ES-I3 (cell line): ENCODE data around the gene SNX7.

Experiments
- H3K36me3 ChIP-seq: 2 replicates; pipeline ENCODE4 v1.6.1; 2013; ENCODE audit warnings: mild to moderate bottlenecking, low read length, control low read depth, moderate library complexity; ENCODE audit not compliant: insufficient read depth
- H3K4me1 ChIP-seq: 2 replicates; pipeline ENCODE4 v1.6.1; 2013; ENCODE audit warnings: mild to moderate bottlenecking, control low read depth, low read length; ENCODE audit not compliant: insufficient read depth
- H3K9ac ChIP-seq: 2 replicates; pipeline ENCODE4 v1.6.1; 2013; ENCODE audit warnings: low read depth, mild to moderate bottlenecking, low read length, moderate library complexity
- H3K9me3 ChIP-seq: 2 replicates; pipeline ENCODE4 v1.6.1; 2013; ENCODE audit warnings: mild to moderate bottlenecking, low read length, moderate library complexity; ENCODE audit not compliant: control insufficient read depth, insufficient read depth

SNX7 gene

DNA sequence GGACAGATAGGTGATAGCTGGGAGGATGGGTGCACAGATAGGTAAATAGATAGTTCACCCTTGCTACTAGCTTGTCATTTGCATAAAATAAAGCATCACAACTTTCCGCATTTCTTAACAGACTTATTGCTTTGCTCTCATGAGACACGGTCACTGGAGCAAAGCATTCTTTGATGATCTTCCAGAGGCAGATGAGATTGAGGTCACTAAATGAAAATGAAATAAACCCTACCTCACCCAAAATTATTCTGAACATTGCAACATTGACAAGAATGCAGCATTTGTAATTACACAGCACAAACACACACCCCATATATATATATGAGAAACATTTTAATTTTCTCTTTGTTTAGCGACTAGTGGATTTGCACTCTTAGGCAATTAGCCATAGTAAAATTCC is 107.6 kb downstream of the SNX7 start:
- H3K9ac ChIP-seq = no peak overlapping the region
- H3K9me3 ChIP-seq = no peaks in the 10 kb centered on the region
- no peaks in the 10 kb centered on the region for H3K4me1 ChIP-seq
- H3K36me3 ChIP-seq = no peaks in the 10 kb centered on the region

DNA sequence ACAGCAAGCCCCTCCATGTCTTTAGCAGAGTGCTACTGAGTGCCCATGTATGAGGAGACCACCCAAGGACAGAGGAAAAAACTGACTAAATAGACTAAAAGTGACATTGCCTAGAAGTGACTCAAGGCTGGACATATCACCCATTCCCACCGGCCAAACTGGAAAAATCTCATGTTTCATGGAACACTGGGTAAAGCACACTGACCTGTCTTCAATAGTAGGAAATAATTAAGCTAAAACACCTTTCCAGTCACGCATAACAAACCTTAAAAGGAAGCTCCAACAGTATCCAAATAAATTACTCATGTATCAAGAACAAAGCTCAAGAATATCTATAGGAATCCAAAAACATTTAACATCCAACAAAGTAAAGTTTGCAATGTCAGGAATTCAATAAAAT is 120.4 kb downstream of the SNX7 start:
- H3K4me1 ChIP-seq = no peaks in the 10 kb centered on the region
- no peaks in the 10 kb centered on the region for H3K9me3 ChIP-seq
- H3K36me3 ChIP-seq = no peaks in the 10 kb centered on the region
- H3K9ac ChIP-seq = no peak overlapping the region

DNA sequence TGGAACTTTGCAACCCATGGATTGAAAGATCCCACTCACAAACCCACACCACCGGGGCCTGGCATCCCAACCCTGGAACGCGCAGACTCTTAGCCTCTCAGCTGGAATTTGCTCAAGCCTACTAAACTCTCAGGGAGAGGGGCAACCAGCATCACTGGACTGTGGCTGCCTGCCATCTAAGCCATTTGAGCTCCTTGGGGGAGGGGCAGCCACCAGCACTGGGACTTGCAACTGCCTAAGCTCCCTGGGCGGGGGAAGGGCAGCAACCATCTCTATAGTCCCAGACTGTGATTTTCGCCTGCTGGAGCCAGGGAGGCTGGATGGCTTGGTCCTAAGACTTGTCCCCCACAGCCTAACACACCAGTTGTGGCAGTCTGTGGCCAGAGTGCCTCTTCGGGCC is 122.3 kb downstream of the SNX7 start:
- no peaks in the 10 kb centered on the region for H3K4me1 ChIP-seq
- no peak overlapping the region for H3K9ac ChIP-seq
- H3K36me3 ChIP-seq = no peaks in the 10 kb centered on the region

DNA sequence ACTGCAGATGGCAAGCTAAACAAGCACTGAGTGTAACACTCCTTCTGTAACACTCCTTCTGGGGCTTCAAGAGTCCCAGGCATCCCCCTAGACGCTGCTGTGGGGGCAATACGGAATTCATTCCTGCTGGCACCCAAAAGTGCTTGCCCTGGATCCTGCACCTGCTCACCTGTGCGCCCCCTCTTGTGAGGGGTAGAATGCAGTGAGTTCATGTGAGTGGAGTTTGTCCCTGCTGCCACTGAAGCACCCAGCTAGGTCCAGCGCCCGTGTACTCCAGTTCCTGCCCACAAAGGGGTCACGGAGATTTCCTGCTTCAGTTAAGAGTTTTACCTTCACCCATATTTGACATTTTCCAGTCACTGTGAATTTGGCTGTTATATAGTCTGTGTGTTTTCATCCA is 130.0 kb downstream of the SNX7 start:
- no peaks in the 10 kb centered on the region for H3K4me1 ChIP-seq

More for the DNA sequence above, 122.3 kb downstream of the SNX7 start:
- H3K9me3 ChIP-seq = no peaks in the 10 kb centered on the region

DNA sequence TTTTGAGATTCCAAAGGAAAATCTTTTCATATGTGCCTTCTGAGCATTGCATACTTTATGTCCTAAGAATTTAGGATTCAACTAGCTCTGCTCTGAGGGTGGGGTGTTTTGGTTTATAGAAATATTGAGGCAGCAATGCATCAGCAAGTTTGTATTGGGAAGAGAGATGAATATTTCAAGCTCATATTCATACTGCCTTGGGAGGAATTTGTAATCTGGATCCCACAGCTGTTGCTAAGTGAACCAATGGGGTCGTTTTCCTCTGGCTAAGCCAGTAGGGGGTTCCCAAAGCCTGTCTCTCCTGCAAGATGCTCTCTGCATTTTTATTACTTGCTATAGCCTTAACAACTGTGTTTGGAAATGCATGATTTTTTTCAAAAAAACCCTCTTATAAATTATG is 130.6 kb downstream of the SNX7 start:
- Histone ChIP-seq H3K36me3 (no peaks in the 10 kb centered on the region), H3K9me3 (no peaks in the 10 kb centered on the region), H3K4me1 (no peaks in the 10 kb centered on the region), H3K9ac (no peak overlapping the region)

More for the DNA sequence above, 130.0 kb downstream of the SNX7 start:
- H3K36me3 ChIP-seq = no peaks in the 10 kb centered on the region
- H3K9me3 ChIP-seq = no peaks in the 10 kb centered on the region
- no peak overlapping the region for H3K9ac ChIP-seq

DNA sequence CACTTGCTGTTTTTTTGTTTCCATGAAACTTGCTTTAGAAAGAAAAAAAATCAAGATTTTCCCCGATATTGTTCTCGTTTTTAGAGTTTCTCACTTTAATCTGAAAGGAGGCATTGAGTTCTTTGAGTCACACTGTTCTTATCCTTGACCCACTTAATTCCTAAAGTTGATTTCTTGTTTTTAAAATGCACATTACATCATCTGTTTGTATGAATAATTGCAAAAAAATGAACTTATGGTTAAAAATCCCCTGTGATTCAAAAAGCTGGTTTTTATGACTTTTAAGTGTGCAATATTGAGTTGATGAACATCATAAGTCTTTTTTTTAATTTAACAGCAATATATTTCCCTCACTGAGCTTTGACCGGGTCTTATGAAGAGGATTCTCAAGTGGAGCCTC is 131.6 kb downstream of the SNX7 start:
- Histone ChIP-seq H3K9me3 (no peaks in the 10 kb centered on the region), H3K4me1 (no peaks in the 10 kb centered on the region), H3K9ac (no peak overlapping the region), H3K36me3 (no peaks in the 10 kb centered on the region)

DNA sequence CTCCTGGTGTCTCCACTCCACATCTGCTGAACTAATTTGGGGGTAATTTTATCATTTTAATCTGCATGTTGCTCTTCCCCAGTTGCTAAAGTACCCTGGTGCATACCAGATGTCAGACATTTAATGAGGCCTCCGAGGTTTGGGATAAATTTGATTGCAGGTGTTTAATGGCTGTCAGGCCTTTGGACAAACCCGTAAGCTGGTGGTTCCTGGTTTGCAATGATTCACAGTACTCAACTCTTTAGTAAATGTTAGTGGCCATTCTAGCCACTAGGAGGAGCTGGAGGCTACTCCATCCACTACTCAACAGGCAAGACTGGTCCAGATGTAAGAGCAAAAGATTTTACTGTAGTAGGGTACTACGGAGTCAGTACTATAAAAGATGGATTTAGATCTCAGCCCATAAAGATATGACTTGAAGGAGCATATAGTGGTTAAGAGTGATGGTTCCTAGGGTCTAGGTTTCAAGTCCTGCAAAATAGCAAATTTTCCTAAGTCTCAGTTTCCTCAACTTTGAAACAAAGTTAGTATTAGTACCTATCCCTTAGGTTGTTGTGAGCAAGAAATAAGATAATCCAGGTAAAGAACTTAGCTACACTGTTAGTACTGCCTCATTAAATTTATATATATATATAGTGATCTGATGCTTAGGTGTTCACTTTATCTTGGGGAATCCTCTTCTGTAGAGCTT is 132.8 kb downstream of the SNX7 start:
- H3K9ac ChIP-seq = no peak overlapping the region
- no peaks in the 10 kb centered on the region for H3K9me3 ChIP-seq
- H3K4me1 ChIP-seq = no peaks in the 10 kb centered on the region
- H3K36me3 ChIP-seq = no peaks in the 10 kb centered on the region

DNA sequence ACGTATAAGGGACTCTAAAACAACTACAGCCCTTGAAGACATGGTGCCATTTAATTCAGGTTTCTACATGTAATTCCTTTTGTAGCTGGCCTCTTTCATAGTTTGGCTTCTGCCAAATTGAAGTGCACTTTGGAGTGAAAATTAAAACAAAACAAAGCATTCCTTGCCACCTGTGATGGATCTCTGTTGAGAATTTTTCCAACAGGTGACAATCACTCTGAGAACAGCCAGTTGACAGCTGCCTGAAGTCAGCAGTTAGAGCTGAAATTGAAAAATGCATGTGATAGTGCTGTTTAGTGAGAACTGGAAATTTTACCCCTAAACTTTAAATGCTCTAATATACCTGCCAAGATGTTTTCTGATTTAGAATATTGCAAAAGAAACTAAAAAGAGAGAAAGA is 134.5 kb downstream of the SNX7 start:
- H3K36me3 ChIP-seq = no peaks in the 10 kb centered on the region

DNA sequence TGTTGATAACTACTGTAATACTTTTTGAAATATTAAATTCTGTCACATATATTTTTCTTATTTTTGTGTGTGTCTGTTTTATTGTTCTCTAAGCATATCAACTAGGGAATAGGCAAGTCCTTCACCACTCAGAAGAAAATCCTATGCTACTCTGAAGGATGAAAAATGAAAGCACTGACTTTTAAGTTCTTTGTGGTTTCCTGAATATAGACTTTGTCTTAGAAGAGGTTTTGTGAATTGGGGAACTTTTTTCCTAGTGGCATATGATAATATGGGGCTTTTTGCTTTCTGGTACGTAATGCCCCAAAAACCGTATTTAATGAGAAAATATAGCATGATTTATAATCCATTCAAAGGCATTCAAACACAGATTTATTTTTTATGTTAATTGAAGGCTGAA is 136.0 kb downstream of the SNX7 start:
- no peaks in the 10 kb centered on the region for H3K36me3 ChIP-seq
- H3K9me3 ChIP-seq = no peaks in the 10 kb centered on the region
- no peak overlapping the region for H3K9ac ChIP-seq
- no peaks in the 10 kb centered on the region for H3K4me1 ChIP-seq

More for the DNA sequence above, 134.5 kb downstream of the SNX7 start:
- H3K9me3 ChIP-seq = no peaks in the 10 kb centered on the region
- H3K9ac ChIP-seq = no peak overlapping the region
- no peaks in the 10 kb centered on the region for H3K4me1 ChIP-seq
